Embryonic facial prominence (tissue), 1 donor: ENCODE data around the gene CACNB3.
"Not testable (repeated sequence)": the region's sequence is repeated elsewhere in the genome, so short reads cannot be mapped to it uniquely, and the experiment has no call there.

ENCODE experiments used
- DNase-seq: peaks from one replicate; pipeline ENCODE4 v3.0.0-alpha.2; 2016; ENCODE audit errors: extremely low spot score

CACNB3 gene

GRCh38 chr12:48818831-48819590 is 715 bp downstream of the CACNB3 start:
- no peak for DNase-seq

GRCh38 chr12:48819986-48820725 is 1.9 kb downstream of the CACNB3 start:
- no peak for DNase-seq

GRCh38 chr12:48822139-48822538 is 3.8 kb downstream of the CACNB3 start:
- DNase-seq, result no peak

- DNase-seq, result no peak
These were observed 4.4 kb downstream of the CACNB3 start for GRCh38 chr12:48822711-48823110.

- no peak for DNase-seq
These were observed 5.0 kb downstream of the CACNB3 start for GRCh38 chr12:48823281-48823680.

- no peak for DNase-seq
These were observed 5.8 kb downstream of the CACNB3 start for GRCh38 chr12:48824112-48824511.

- DNase-seq, result no peak
These were observed 6.6 kb downstream of the CACNB3 start for GRCh38 chr12:48824905-48825304.

GRCh38 chr12:48826209-48826855 is 8.0 kb downstream of the CACNB3 start:
- DNase-seq, result no peak

- DNase-seq, result no peak
These were observed 8.7 kb downstream of the CACNB3 start for GRCh38 chr12:48827026-48827425.

GRCh38 chr12:48827513-48828096 is 9.3 kb downstream of the CACNB3 start:
- no peak for DNase-seq

- no peak for DNase-seq
These were observed 10.0 kb downstream of the CACNB3 start for GRCh38 chr12:48828293-48828692.

- DNase-seq, result no peak
These were observed 10.7 kb downstream of the CACNB3 start for GRCh38 chr12:48828841-48829575.

GRCh38 chr12:48831257-48831656 is 13.0 kb downstream of the CACNB3 start:
- DNase-seq, result no peak

- DNase-seq, result no peak
These were observed 14.2 kb downstream of the CACNB3 start for GRCh38 chr12:48832321-48833060.

GRCh38 chr12:48838048-48838447 is 19.8 kb downstream of the CACNB3 start:
- no peak for DNase-seq

GRCh38 chr12:48842021-48842420 is 23.7 kb downstream of the CACNB3 start:
- DNase-seq, result not testable (repeated sequence)

- peak; percentile 96 for DNase-seq
These were observed 33.8 kb downstream of the CACNB3 start, which contains the start of gene DDX23 for GRCh38 chr12:48851883-48852733. TSS of gene DDX23 (minus strand) at chr12:48852163. CDS start at chr12:48845782, 6,381 bp downstream.

- peak; percentile 66 for DNase-seq
These were observed 34.7 kb downstream of the CACNB3 start for GRCh38 chr12:48852734-48853688.

- no peak for DNase-seq
These were observed 36.2 kb downstream of the CACNB3 start for GRCh38 chr12:48854488-48854887.
